Ureter (tissue), 1 donor: ENCODE data around the gene LCMT1. TPM values are rescaled to one million over a fixed set of nuclear protein-coding genes. Genes with fewer than 3 reads are reported as not detected.
"Not testable (repeated sequence)": the region's sequence is repeated elsewhere in the genome, so short reads cannot be mapped to it uniquely, and the experiment has no call there.

Source experiments
- DNase-seq: peaks from one replicate; pipeline ENCODE4 v3.0.0-alpha.2; 2020; ENCODE audit warnings: low spot score
- total RNA-seq: library from RNA; stranded (reverse); gene quantifications from one replicate; pipeline ENCODE4 v1.2.4, GENCODE V29; 2023
- donor health status: DM: yes; HTN: yes; CAD: no.

Gene LCMT1
- total RNA-seq = 40.1 TPM

DNA sequence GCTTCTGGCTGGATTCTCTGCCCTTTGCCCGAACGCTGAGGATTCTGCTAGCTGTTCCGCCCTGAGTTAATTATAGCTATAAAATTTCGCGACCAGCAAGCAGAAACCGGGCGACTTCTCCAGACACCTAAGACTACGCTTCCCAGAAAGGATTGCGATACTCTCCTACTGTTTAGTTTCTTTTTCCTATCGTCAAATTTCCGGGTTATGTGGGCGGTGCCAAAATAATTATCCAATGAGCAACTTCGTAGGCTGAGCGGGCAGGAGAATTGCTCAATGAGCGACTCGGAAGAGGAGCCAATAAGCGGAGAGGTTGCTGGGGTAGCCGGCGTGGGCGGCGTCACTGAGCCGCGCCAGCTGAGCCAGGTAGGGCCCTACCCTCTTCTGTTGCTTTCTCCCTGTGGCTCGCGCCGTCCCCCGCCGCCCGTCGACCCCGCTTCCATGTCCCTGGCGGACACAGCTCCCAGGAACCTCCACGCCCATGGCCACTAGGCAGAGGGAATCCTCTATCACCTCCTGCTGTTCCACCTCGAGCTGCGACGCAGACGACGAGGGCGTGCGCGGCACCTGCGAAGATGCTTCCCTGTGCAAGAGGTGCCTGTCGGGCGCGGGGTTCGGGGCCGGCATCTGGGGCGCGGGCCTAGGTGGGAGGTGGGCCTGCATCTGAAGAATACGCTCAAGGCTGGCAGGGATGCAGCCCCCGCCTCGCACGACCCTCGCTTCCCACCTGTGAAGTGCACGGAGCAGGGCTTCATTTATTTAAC is at the start of gene LCMT1:
Gene LCMT1, plus strand, starts transcription at position 340 of the 764 bp plus-strand sequence. Its CDS starts 142 bp downstream, at position 482.
- peak; percentile 96 for DNase-seq

GRCh38 chr16:25063102-25063501 is 48.4 kb upstream of the LCMT1 start:
- no peak for DNase-seq

GRCh38 chr16:25063865-25064264 is 47.7 kb upstream of the LCMT1 start:
- no peak for DNase-seq

DNA sequence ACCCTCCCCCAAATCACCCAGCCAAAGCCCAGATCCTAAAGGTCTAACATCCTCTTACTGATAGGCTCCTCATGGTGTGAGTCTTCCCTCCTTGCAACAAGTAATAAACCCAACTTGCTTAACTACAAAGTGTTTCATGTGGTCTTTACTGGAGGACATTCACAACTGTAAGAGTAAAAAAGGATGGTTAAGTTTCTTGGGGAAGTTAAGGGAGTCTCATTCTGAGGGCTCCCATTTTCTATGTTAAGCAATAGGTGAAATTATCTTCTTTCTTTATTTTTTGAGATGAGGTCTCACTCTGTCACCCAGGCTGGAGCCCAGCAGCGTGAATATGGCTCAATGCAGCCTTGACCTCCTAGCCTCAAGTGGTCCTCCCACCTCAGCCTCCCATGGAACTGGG is 47.3 kb upstream of the LCMT1 start:
- not testable (repeated sequence) for DNase-seq

- no peak for DNase-seq
Measured at GRCh38 chr16:25064937-25065336, 46.6 kb upstream of the LCMT1 start.

GRCh38 chr16:25065899-25066298 is 45.6 kb upstream of the LCMT1 start:
- DNase-seq = no peak

GRCh38 chr16:25066426-25066746 is 45.2 kb upstream of the LCMT1 start:
- no peak for DNase-seq

GRCh38 chr16:25066747-25067631 is 44.6 kb upstream of the LCMT1 start:
- DNase-seq = peak; percentile 80

DNA sequence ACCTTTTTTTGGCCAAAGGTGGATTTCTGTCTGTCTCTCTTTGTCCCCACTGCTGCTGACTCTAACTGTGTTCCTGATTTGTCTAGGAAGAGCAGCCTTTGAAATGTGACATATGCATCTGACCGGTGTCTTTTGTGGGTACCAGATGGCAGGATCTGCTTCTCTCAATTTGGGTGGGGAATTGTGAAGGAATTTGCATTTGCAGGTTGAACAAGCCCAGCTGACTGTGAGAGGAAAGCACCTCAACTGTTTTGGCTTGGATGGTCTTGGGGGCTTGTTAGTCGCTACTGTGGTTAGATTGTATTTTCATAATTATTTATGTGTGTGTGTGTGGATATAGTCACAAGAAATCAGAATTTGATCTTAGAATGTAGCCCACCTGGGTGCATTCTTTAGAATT is 37.7 kb upstream of the LCMT1 start:
- no peak for DNase-seq

DNA sequence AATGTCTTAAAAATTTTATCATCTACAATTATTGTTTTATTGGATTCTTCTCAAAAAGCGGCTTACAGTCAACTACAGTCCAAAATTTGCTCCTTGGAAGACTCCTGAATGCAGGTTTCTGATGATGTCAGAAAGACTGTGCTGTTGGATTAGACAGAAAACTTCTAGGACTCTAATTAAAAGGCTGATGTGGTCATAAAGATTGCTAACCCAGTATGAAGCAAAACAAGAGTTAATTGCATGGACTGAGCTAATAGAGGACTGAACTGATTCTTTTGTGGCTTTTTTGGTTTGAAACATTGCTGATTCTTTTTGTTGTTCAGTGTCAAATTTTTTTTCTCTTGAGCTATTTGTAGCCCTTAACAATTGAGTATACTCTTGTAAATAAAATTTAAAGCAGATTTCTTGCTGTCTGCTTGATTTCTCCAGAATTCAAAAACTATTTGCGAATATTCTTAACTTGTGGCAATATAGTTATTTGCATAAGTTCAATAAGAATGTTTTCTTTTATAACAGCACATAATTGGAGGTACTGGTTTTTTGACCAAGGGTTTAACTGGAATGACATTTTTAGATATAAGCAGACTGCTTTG is 33.1 kb upstream of the LCMT1 start:
- DNase-seq = no peak

GRCh38 chr16:25079637-25080378 is 31.7 kb upstream of the LCMT1 start:
- DNase-seq = no peak

DNA sequence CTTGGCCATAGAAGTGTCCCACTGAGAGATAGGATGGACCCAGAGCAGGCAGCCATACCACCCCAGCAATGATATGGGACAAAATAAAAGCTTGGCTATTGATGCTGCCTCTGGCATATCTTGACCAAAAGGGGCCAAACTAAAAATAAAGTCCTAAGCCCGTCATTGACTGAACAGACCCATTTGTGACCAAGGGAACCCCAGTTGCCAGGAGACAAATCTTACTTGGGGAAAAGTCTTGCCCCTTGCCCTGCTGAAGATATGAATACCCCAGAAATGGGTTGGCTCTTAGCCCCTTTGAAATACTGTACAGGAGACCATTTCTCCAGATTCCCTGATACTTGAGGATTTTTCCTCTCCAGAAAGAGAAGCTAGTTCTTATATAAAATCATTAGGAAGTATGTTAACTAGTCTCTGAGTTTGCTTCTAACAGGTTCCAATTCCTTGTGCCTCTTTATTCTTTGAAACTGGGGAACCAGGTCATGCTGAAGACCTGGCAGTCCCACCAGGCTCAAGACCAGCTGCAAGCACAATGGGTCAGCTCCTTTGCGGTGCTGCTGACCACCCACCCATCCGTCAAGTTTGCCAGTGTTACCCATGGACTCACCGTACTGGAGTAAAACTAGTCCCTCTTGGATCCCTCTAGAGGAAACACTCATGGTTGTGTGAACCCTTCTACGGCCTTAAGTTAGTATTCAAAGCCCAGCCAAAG is 31.0 kb upstream of the LCMT1 start:
- no peak for DNase-seq

DNA sequence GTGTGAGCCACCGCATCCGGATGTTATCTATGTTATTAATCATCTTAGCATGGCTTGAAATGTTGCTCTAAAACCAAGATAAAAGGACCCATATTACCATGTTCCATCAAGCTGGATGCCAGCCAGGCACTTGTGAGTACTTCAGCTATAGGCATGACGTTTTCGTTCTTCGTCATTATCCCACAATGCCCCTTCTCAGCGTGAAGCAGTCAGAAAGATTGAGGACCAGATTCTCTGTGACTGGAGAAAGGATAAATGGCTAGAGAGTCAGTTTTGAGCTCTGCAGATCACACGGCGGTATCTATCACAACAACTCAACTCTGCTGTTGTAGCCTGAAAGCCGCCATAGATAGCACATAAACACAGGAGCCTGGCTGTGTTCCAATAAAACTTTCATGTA is 29.8 kb upstream of the LCMT1 start:
- no peak for DNase-seq

GRCh38 chr16:25083065-25083464 is 28.5 kb upstream of the LCMT1 start:
- DNase-seq = no peak

DNA sequence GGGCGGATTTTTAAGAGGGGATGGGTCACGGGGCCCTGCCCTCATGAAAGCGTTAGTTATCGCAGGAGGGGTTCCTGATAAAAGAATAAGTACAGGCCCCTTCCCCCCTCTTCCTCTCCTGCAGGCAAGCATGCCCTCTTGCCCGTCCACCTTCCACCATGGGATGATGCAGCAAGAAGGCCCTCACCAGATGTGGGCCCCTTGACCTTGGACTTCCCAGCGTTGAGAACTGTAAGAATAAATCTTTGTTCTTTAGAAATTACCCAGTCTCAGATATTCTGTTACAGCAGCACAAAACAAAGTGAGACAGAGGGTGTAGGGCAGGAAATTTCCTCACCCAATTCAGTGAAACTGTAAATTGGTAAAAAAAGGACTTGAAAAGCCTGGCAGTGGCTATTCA is 27.8 kb upstream of the LCMT1 start:
- no peak for DNase-seq

GRCh38 chr16:25084797-25085196 is 26.7 kb upstream of the LCMT1 start:
- no peak for DNase-seq

GRCh38 chr16:25087761-25088160 is 23.8 kb upstream of the LCMT1 start:
- no peak for DNase-seq

GRCh38 chr16:25089351-25089750 is 22.2 kb upstream of the LCMT1 start:
- DNase-seq = no peak

DNA sequence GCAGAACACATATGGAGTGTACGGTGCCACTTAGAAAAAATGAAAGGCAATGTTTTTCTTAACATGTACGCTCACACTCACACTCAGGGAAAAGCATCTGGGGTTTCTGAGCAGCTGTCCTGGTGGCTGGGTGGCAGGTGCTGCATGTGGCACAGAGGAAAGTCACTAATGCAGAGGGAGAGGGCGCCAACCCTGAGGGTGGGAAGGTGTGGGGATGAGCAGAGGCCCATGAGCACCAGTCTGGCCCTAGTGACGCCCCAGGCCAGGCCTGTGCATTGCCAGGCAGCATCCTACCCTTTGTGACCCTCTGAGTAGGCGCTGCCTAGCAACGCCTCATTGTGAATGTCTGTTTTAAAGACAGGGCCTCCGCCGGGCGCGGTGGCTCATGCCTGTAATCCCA is 19.1 kb upstream of the LCMT1 start:
- DNase-seq = no peak

- DNase-seq = no peak
Measured at GRCh38 chr16:25093208-25094061, 18.1 kb upstream of the LCMT1 start.
